ENCODE measurements around the gene ARHGAP31.
A peak's percentile ranks its signal among the peaks of the same experiment; 100 is the strongest.
"Not testable (repeated sequence)": the region's sequence is repeated elsewhere in the genome, so short reads cannot be mapped to it uniquely, and the experiment has no call there.

The ARHGAP31 gene

GRCh38 chr3:119295816-119296726 is 1.9 kb downstream of the ARHGAP31 start:
- no peak for DNase-seq

GRCh38 chr3:119296727-119297122 is 2.5 kb downstream of the ARHGAP31 start:
- DNase-seq = no peak

DNA sequence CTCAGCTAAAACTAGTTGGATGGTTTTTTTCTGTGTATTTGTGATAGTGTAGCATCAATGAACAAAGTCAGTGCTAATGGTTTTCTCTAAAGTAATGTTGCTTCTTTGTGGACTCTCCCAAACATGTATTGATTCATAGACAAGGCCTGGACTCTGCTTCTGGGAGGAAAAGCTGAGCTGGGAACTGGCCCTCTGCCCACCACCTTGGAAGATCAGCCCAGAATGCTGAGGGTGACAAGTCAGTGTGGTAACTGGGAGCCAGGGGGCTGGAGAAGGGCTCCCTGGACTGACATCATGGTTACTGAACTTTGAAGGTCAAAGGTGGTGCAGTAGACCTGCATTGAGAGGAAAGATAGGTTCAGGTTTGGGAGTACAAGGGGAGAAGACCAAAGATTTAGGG is 3.0 kb downstream of the ARHGAP31 start:
- no peak for DNase-seq

GRCh38 chr3:119298565-119298941 is 4.4 kb downstream of the ARHGAP31 start:
- DNase-seq = no peak

DNA sequence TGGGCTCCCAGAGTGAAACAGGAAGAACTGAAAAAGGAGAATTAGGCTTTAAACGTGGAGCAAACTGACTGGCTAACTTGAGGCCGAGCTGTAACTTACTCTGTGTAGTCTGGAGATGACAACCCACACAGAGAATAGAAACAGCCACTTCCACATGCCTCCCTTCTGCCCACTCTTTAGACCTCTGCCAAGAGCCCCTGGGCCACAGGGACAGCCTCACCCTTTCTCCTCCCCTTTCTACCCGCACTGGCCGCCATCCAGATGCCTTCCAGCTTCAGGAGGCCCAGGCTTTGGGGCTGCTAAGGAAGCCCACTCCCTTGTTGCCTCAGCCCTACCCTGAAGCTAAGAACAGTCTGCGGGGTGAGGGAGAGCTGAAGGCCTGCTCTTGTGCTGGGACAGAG is 6.8 kb downstream of the ARHGAP31 start:
- no peak for DNase-seq

DNA sequence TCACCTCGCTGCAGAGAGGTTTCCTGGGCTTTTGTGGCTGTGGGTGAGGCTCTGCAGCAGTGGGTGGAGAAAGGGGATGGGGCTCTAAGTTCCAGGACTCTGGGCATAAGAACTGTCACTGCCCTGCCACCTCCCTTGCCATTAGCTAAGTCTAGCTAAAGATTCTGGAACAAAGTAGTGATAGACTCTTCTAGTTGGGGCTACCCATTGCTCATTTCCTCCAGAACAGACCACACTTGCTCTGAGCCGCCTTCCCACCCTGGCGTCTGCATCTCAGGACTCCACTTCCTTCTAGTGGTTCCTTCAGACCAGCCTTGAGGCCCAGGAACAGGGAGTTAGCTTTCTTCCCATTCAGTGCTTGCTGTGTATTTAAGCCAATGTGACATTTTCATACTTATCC is 7.5 kb downstream of the ARHGAP31 start:
- no peak for DNase-seq

DNA sequence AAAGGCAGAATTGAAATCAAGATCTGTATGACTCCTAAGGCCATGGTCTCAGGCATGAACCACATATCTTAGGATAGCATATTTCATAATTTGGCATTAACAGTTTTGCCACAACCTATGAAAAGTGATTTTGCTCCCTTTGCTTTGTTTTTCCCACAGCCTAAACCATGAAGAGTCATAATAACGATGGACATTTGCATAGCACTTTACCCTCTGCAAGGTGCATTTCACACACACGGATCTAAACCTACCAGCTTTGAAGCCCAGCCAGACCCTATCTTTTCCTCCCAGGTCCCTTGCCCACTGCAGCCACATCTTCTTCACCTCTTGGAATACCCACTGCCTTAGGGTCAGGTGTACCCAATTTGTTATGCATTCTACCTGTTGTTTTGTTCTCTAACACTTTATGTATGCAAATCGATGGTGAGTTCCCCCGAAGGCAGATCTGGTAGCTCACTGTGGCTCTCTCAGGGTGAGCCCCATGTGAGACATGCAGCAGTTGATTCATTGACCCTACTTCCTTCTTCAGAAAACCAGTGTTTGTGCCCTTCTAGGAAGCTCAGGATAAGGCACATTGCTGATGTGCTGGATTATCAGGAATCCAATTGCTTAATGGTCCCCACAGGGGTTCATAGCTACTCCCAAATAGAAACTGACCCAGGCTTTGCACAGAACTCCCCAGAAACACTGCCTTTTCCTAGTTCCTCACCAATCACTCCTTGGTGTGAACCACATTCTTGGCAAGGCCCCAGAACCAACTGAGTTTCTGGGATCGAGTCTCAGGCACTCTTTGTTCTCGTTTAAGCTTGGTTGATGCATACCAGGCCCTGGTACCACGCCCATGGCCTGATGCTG is 8.7 kb downstream of the ARHGAP31 start:
- DNase-seq = no peak

GRCh38 chr3:119304201-119304713 is 10.1 kb downstream of the ARHGAP31 start:
- peak in 1 of 2 experiments; percentile 18 for DNase-seq

DNA sequence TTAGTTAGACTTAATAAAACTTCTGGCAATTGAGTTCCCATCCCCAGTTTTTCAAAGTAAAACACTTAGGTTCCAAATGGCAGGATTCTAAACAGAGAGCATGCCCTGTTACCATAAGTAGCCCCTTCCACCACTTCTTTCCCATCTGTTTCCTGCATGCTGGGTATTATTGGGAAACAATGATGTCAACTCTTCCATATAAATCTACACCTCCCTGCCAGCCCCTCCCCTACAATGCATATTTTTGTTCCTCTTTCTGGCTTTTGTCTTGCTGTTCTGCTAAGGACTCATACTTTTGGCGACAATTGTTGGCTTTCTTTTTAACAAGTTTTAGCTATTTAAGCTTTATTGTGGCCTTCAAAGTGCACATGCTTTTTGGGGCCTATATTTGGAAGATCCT is 11.1 kb downstream of the ARHGAP31 start:
- DNase-seq = no peak

DNA sequence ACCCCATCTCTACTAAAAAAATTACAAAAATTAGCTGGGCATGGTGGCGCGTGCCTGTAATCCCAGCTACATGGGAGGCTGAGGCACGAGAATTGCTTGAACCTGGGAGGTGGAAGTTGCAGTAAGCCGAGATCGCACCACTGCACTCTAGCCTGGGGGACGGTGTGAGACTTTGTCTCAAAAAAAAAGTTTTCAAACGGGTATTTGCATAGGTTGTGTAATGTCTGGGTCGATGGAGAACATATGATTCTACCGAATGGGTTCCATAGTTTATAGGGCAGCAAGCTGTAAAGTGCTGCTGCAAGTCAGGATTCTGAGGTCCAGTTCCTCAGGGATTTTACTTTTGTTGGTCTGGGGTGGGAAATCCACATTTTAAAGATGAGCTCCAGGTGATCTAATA is 12.2 kb downstream of the ARHGAP31 start:
- DNase-seq = not testable (repeated sequence)

DNA sequence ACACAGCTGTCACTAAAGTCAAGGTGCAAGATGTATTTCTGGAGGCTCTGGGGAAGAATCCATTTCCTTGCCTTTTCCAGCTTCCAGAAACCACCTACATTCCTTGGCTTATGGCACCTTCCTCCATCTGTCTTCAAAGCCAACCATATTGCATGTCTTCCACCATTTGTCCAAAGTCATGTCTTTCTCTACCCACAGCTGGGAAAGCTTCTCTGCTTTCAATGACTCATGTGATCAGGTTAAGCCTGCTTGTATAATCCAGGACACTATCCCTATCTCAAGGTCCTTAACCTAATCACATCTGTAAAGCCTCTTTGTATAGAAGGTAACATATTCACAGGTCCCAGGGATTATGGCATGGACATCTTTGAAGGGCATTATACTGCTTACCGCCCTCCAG is 14.2 kb downstream of the ARHGAP31 start:
- no peak for DNase-seq

DNA sequence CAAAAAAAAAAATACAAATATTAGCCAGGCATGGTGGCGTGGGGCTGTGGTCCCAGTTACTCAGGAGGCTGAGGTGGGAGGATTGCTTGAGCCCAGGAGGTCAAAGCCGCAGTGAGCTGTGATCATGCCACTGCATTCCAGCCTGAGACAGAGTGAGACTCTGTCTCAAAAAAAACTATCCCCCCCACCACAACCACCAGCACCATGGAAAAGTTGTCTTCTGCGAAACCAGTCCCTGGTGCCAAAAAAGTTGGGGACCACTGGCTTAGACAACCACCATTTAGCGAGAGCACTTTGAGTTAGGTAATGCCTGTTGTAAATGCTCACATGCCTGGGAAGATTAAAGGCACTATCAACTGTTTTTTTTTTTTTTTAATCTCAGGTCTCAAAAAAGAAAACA is 15.4 kb downstream of the ARHGAP31 start:
- no peak for DNase-seq

- peak; percentile 3 to 51 for DNase-seq
Observed at GRCh38 chr3:119310071-119310470, 15.9 kb downstream of the ARHGAP31 start.

GRCh38 chr3:119311081-119311925 is 17.1 kb downstream of the ARHGAP31 start:
- DNase-seq = peak; percentile 28 to 66

DNA sequence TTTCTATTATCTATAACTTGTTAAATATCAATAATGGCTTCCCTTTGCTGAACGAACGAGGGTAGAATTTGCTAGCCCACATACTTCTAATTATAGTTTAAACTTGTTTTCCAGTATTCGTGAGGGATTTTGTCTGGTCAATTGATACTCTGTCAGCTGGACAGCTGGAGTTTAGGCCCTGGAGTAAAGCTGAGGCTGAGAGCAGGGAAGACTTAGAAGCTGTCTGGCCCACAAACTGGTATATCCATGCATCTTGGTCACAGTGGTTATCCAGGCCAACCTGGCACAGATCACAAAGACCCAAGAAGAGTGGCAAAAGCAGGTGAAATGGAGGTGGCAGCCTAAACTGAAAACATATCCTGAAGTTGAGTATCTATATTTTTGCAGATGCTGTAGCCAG is 19.3 kb downstream of the ARHGAP31 start:
- no peak for DNase-seq

- no peak for DNase-seq
Observed at GRCh38 chr3:119314821-119315220, 20.6 kb downstream of the ARHGAP31 start.

DNA sequence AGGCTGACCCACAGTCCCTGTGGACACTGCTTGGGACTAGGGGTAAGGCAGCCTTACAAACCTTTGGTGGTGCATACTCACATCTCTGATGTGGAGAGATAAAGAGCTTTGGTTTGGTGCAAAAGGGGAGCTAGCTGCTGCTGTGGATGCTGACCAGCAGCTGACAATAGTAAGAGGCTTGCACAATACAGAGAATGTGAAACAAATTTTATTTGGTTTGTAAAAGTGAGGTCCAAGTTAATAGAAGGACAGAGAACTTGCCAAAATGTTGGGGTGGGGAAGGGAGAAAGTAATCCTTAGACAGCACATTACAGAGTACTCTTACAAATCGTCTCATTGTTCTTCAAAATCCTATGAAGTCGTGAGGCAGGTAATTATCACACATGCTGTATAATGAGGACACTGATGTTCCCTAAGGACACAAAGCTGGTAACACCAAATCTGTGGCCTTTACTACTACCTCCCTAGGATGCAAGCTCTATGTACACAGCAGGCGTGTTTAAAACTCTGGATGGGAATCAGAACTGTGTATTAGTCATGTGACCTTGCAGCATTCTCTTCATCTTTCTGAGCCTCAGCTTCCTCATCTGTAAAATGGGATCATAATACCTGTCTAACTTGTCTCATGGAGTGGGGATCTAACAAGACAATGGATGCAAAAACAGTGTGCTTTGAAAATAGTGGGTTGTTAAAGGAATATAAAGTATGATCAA is 21.6 kb downstream of the ARHGAP31 start:
- DNase-seq = no peak

GRCh38 chr3:119316313-119316670 is 22.1 kb downstream of the ARHGAP31 start:
- no peak for DNase-seq

DNA sequence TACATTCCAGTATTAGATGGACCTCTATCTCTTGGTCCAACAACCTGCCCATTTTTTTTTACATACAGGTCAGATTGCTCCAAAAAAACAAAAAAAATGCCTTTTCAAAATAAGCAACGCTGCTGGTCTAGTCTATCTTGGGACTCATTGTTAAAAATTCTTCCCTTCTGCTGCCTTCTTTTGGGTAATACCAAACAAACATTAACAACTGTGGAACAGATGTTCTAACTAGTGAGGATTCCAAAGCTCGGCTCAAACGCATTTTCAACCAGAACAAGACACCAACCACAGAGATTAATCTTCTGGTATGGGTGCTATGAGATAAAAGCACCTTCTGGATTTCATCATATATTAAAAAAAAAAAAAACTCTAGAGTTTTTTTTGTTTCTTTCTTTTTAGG is 24.7 kb downstream of the ARHGAP31 start:
- DNase-seq = no peak

- no peak for DNase-seq
Observed at GRCh38 chr3:119319311-119319710, 25.1 kb downstream of the ARHGAP31 start.

DNA sequence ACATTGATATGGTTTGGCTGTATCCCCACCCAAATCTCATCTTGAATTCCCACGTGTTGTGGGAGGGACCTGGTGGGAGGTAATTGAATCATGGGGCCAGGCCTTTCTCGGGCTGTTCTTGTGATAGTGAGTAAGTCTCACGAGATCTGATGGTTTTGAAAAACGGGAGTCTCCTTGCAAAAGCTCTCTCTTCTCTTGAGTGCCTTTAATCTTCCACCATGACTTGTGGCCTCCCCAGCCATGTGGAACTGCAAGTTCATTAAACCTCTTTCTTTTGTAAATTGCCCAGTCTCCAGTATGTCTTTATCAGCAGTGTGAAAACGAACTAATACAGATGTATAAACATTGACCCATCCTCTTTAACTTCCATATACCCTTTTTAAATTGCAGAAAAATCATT is 26.6 kb downstream of the ARHGAP31 start:
- DNase-seq = not testable (repeated sequence)
